Measurements from ENCODE around the gene PDZD8.

DNA sequence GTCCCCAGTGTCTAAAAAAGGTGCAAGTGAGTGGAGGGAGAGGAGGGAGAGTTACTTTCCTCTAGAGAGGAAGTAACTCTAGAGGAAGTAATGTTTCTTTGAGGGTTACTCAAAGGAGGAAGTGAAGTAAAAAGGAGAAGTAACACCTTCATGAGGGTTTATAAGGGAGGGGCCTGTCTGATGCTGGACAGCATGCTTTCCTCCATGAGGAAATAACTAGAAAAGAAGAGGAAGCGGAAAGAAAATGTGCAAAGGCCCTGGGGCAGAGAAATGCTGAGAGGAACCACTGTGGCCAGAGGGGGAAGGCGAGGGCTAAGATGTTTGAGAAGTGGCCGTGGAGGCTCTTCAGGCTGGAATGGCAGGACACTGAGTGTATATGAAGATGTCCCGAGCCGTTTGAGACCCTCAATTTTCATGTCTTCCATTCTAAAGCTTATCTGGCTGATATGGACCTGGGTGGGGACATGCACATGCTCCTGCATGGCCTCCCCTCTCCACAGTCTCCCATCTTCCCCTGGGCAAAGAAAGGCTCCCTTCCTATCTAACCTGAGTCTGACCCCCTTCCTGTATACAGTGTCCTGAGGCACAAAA, 137.7 kb downstream of the PDZD8 start:
- TF ChIP-seq CTCF (IDR thresholded peaks at IDR 0.05; ENCODE audit: poor library complexity, severe bottlenecking) (no peak), POLR2AphosphoS5 (IDR thresholded peaks at IDR 0.05) (no peak), EP300 (conservative IDR thresholded peaks at IDR 0.05; ENCODE audit: poor library complexity, severe bottlenecking) (no peak)
